ENCODE measurements around the gene RASL10B.
A peak's percentile ranks its signal among the peaks of the same experiment; 100 is the strongest.

RASL10B gene

GRCh38 chr17:35726127-35726952, 5.1 kb upstream of the RASL10B start:
- peak; percentile 76 for DNase-seq (ENCODE audit: low read depth)
- TF ChIP-seq CTCF (IDR thresholded peaks at IDR 0.05; ENCODE audit: low read depth, low read length, missing control alignments): no peak
- H3K4me3 ChIP-seq (ENCODE audit: low read depth, low read length): no peak overlapping the region
- in situ Hi-C loops (cut with HindIII; ENCODE audit: low sequenced_read_pairs): no loop called here

- TF ChIP-seq CTCF (IDR thresholded peaks at IDR 0.05; ENCODE audit: low read depth, low read length, missing control alignments): no peak
- in situ Hi-C loops (cut with HindIII; ENCODE audit: low sequenced_read_pairs): no loop called here
- no peak overlapping the region for H3K4me3 ChIP-seq (ENCODE audit: low read depth, low read length)
- no peak for DNase-seq (ENCODE audit: low read depth)
These were observed 4.4 kb upstream of the RASL10B start for GRCh38 chr17:35726953-35727460.

- no peak for TF ChIP-seq CTCF (IDR thresholded peaks at IDR 0.05; ENCODE audit: low read depth, low read length, missing control alignments)
- no peak for DNase-seq (ENCODE audit: low read depth)
- in situ Hi-C loops (cut with HindIII; ENCODE audit: low sequenced_read_pairs): no loop called here
- no peak overlapping the region for H3K4me3 ChIP-seq (ENCODE audit: low read depth, low read length)
These were observed 3.8 kb upstream of the RASL10B start for GRCh38 chr17:35727635-35728034.

GRCh38 chr17:35728551-35728950, 2.9 kb upstream of the RASL10B start:
- in situ Hi-C loops (cut with HindIII; ENCODE audit: low sequenced_read_pairs): no loop called here
- TF ChIP-seq CTCF (IDR thresholded peaks at IDR 0.05; ENCODE audit: low read depth, low read length, missing control alignments): no peak
- no peak overlapping the region for H3K4me3 ChIP-seq (ENCODE audit: low read depth, low read length)
- DNase-seq (ENCODE audit: low read depth): no peak

GRCh38 chr17:35729405-35729833, 2.0 kb upstream of the RASL10B start:
- in situ Hi-C loops (cut with HindIII; ENCODE audit: low sequenced_read_pairs): no loop called here
- TF ChIP-seq CTCF (IDR thresholded peaks at IDR 0.05; ENCODE audit: low read depth, low read length, missing control alignments): no peak
- H3K4me3 ChIP-seq (ENCODE audit: low read depth, low read length): no peak overlapping the region
- no peak for DNase-seq (ENCODE audit: low read depth)

- no peak for TF ChIP-seq CTCF (IDR thresholded peaks at IDR 0.05; ENCODE audit: low read depth, low read length, missing control alignments)
- no peak overlapping the region for H3K4me3 ChIP-seq (ENCODE audit: low read depth, low read length)
- DNase-seq (ENCODE audit: low read depth): no peak
- in situ Hi-C loops (cut with HindIII; ENCODE audit: low sequenced_read_pairs): no loop called here
These were observed 936 bp upstream of the RASL10B start for GRCh38 chr17:35730400-35731005.
